ENCODE results near the gene ARHGAP31. TPM values are rescaled to one million over a fixed set of nuclear protein-coding genes. Genes with fewer than 3 reads are reported as not detected.

ARHGAP31 gene
- total and polyA plus RNA-seq, 2 of the 8 experiments (the other 6 are each of a cell fraction or from before 2014, with no cell fraction given): 1.1 to 7.6 TPM

- 80% methylated on average over 6 of the region's 6 CpGs; no CpG with 5 or more reads in 1 of the 2 experiments for WGBS, 2 experiments (ENCODE audit: extremely low coverage in 1 of 2, insufficient coverage in 1 of 2, insufficient read length in 1 of 2, insufficient replicate concordance in 2 of 2, low coverage in 1 of 2, low lambda C conversion rate in 2 of 2, missing lambda C conversion rate in 1 of 2)
- no peaks in the 10 kb centered on the region for H3K36me3 ChIP-seq (ENCODE audit: control insufficient read depth in 2 of 4, insufficient read depth in 4 of 4, low read length in 3 of 4)
- H3K56ac ChIP-seq (replicated peaks; ENCODE audit: insufficient read length, low read depth, low read length): no peak overlapping the region
- TF ChIP-seq YY1 (IDR thresholded peaks at IDR 0.05; ENCODE audit: low read depth, low read length) (peak; percentile 81), CBX5 (IDR thresholded peaks at IDR 0.05; ENCODE audit: low read depth, low read length) (no peak)
- H3K27me3 ChIP-seq (replicated peaks in 1 of 4; ENCODE audit: control insufficient read depth in 3 of 4, extremely low read depth in 1 of 4, insufficient read depth in 3 of 4, low read length in 3 of 4): no peaks in the 10 kb centered on the region
- H3K14ac ChIP-seq (ENCODE audit: insufficient read length): no peak overlapping the region
- H4K20me1 ChIP-seq (replicated peaks in 1 of 2; ENCODE audit: control insufficient read depth in 1 of 2, insufficient read depth in 2 of 2, low read length in 2 of 2): no peaks in the 10 kb centered on the region
- H3K9ac ChIP-seq (replicated peaks in 1 of 4; ENCODE audit: extremely low read depth in 1 of 4, low read depth in 3 of 4, low read length in 3 of 4): no peak overlapping the region
- no peaks in the 10 kb centered on the region for H3K23me2 ChIP-seq (ENCODE audit: low read depth, low read length)
- H4K91ac ChIP-seq (replicated peaks; ENCODE audit: insufficient read length, low read length): no peak overlapping the region
- no peak overlapping the region for H3K4me2 ChIP-seq (ENCODE audit: insufficient read depth in 1 of 2, low read depth in 2 of 2, low read length in 2 of 2)
- no peaks in the 10 kb centered on the region for H3K79me1 ChIP-seq (ENCODE audit: low read depth, low read length)
- ChIA-PET POLR2A (ENCODE audit: partially characterized antibody) (interaction anchor here (0.7 to 1.6 kb wide), 2 partner anchors 11 to 44 kb away, joined by 3 to 6 read pairs; no protein-coding TSS in a partner anchor), CTCF (ENCODE audit: partially characterized antibody) (interaction anchor here (0.7 to 1.0 kb wide), 2 partner anchors 145 to 321 kb away, joined by 3 read pairs; no protein-coding TSS in a partner anchor)
- H3K4me1 ChIP-seq (replicated peaks in 1 of 4; ENCODE audit: control insufficient read depth in 3 of 4, insufficient read depth in 4 of 4, low read length in 3 of 4): peaks cover 0 to 6% (median 0%) of the 10 kb centered on the region in 4 experiments; a peak in 1 of 7 replicates
- peaks cover 12 to 17% of the 10 kb centered on the region in 2 experiments for H3K9me3 ChIP-seq (ENCODE audit: insufficient read depth in 2 of 2, low read depth in 1 of 2, low read length in 1 of 2)
- no peak overlapping the region for H3K27ac ChIP-seq (ENCODE audit: low read depth, low read length)
- H3K79me2 ChIP-seq (ENCODE audit: control insufficient read depth in 1 of 2, insufficient read depth in 2 of 2, low read length in 2 of 2): no peaks in the 10 kb centered on the region
- FAIRE-seq: no peak
- no peak overlapping the region; the same call in 1 of the 2 replicates for H3K18ac ChIP-seq (ENCODE audit: extremely low read depth, low read length)
- H4K8ac ChIP-seq (ENCODE audit: extremely low read depth, insufficient read depth, low read length): no peak overlapping the region
- no peak overlapping the region for H2AK5ac ChIP-seq (ENCODE audit: low read depth, low read length)
- H2BK5ac ChIP-seq (ENCODE audit: low read depth, low read length): peak overlapping the region; percentile 46; the same call in 1 of the 2 replicates
- H2BK120ac ChIP-seq (replicated peaks; ENCODE audit: low read depth, low read length): no peak overlapping the region
- DNase-seq (ENCODE audit: low read depth in 1 of 2, low spot score in 2 of 2): no peak
- no peak overlapping the region for H2BK15ac ChIP-seq (ENCODE audit: low read length)
- no peak overlapping the region for H3K4me3 ChIP-seq (ENCODE audit: extremely low read depth in 1 of 4, insufficient read depth in 2 of 4, low read depth in 3 of 4, low read length in 4 of 4)
- no peak overlapping the region for H3K23ac ChIP-seq (ENCODE audit: insufficient read length)
- H3K4ac ChIP-seq (replicated peaks; ENCODE audit: insufficient read length, low read depth, low read length): no peak overlapping the region
- 0 out of 2 replicates have a peak overlapping the region, but pooled peaks have one; percentile 22 for H2BK12ac ChIP-seq (ENCODE audit: low read depth, low read length)
- H2BK20ac ChIP-seq (ENCODE audit: low read length): no peak overlapping the region; the same call in 1 of the 2 replicates
- peak overlapping the region; percentile 100 for H2AFZ ChIP-seq (ENCODE audit: low read length)
- H4K5ac ChIP-seq (ENCODE audit: insufficient read length, low read depth, low read length): no peak overlapping the region
These were observed 15.1 kb upstream of the ARHGAP31 start for GRCh38 chr3:119279101-119279554.

Data from H1 (cell line).